ENCODE measurements around the gene SMYD3. TPM values are rescaled to one million over a fixed set of nuclear protein-coding genes. Genes with fewer than 3 reads are reported as not detected.
A peak's percentile ranks its signal among the peaks of the same experiment; 100 is the strongest.

Gene SMYD3
- total RNA-seq, 1 experiment from 2014 or later: 35.1 TPM

- CTCF ChIA-PET: interaction anchor here (0.8 to 1.3 kb wide), 2 partner anchors 1124 to 1128 kb away, joined by 4 to 5 read pairs; no protein-coding TSS in a partner anchor
- no peaks in the 10 kb centered on the region for H3K27me3 Mint-ChIP-seq (ENCODE audit: unreplicated experiment)
- H3K36me3 Mint-ChIP-seq (ENCODE audit: insufficient read depth, unreplicated experiment): no peaks in the 10 kb centered on the region
- no TSS peak for BruUV-seq (replicated peaks)
- H3K4me1 Mint-ChIP-seq (ENCODE audit: low read depth, unreplicated experiment): no peaks in the 10 kb centered on the region
- H3K4me3 Mint-ChIP-seq (ENCODE audit: low read depth, unreplicated experiment): no peak overlapping the region
- H3K27ac Mint-ChIP-seq (ENCODE audit: unreplicated experiment): no peak overlapping the region
- TF ChIP-seq CTCF (IDR thresholded peaks at IDR 0.05; ENCODE audit: unreplicated experiment): no peak
- peak; percentile 7 for DNase-seq
- H3K9me3 Mint-ChIP-seq (ENCODE audit: low read depth, unreplicated experiment): no peaks in the 10 kb centered on the region
- intact Hi-C loops (cut with micrococcal nuclease; ENCODE audit: unreplicated experiment): loop anchor here (1.0 kb wide), 1 partner anchor 268 kb away; no protein-coding TSS in a partner anchor
Observed at GRCh38 chr1:246280551-246280950, 226.5 kb downstream of the SMYD3 start.

DNA sequence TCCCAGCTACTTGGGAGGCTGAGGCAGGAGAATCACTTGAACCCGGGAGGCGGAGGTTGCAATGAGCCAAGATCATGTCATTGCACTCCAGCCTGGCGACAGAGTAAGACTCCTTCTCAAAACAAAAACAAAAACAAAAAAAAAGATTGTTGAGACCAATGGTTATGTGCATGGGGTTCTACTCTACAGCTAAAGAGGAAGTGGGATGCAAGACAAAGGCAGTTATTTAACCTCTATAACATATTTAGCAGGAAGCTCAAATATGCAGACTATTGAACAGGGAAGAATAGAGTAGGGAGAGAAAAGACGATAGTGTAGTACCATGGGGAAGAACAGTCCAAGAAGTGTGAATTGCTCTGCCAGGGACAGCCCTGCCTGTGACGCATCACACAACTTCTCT lies 227.7 kb downstream of the SMYD3 start:
- H3K27me3 Mint-ChIP-seq (ENCODE audit: unreplicated experiment): no peaks in the 10 kb centered on the region
- no peak for TF ChIP-seq CTCF (IDR thresholded peaks at IDR 0.05; ENCODE audit: unreplicated experiment)
- H3K9me3 Mint-ChIP-seq (ENCODE audit: low read depth, unreplicated experiment): no peaks in the 10 kb centered on the region
- DNase-seq: no peak
- BruUV-seq (replicated peaks): no TSS peak
- intact Hi-C loops (cut with micrococcal nuclease; ENCODE audit: unreplicated experiment): no loop called here
- no peaks in the 10 kb centered on the region for H3K4me1 Mint-ChIP-seq (ENCODE audit: low read depth, unreplicated experiment)
- H3K27ac Mint-ChIP-seq (ENCODE audit: unreplicated experiment): no peak overlapping the region
- CTCF ChIA-PET: no interaction called here
- H3K36me3 Mint-ChIP-seq (ENCODE audit: insufficient read depth, unreplicated experiment): no peaks in the 10 kb centered on the region
- H3K4me3 Mint-ChIP-seq (ENCODE audit: low read depth, unreplicated experiment): no peak overlapping the region

DNA sequence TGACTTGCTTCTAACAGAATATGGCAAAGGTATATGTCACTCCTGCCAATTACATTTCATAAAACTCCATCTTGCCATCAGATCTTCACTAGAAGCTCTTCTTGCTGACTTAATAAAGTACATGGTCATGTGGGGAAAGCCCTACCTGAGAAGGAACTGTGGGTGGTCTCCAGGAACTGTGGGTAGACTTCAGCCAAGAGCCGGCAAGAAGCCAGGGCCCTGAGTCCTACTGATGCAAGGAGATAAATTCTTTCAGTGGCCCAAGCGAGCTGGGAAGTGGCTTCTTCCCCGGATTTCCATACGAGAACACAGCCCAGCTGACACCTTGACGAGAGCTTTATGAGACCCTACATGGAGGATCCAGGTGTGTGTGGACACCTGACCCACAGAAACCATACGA lies 228.7 kb downstream of the SMYD3 start:
- Mint-ChIP-seq H3K4me1 (ENCODE audit: low read depth, unreplicated experiment) (no peaks in the 10 kb centered on the region), H3K27ac (ENCODE audit: unreplicated experiment) (no peak overlapping the region), H3K4me3 (ENCODE audit: low read depth, unreplicated experiment) (no peak overlapping the region), H3K36me3 (ENCODE audit: insufficient read depth, unreplicated experiment) (no peaks in the 10 kb centered on the region), H3K27me3 (ENCODE audit: unreplicated experiment) (no peaks in the 10 kb centered on the region), H3K9me3 (ENCODE audit: low read depth, unreplicated experiment) (no peaks in the 10 kb centered on the region)
- DNase-seq: no peak
- TF ChIP-seq CTCF (IDR thresholded peaks at IDR 0.05; ENCODE audit: unreplicated experiment): no peak
- intact Hi-C loops (cut with micrococcal nuclease; ENCODE audit: unreplicated experiment): no loop called here
- CTCF ChIA-PET: no interaction called here
- no TSS peak for BruUV-seq (replicated peaks)

DNA sequence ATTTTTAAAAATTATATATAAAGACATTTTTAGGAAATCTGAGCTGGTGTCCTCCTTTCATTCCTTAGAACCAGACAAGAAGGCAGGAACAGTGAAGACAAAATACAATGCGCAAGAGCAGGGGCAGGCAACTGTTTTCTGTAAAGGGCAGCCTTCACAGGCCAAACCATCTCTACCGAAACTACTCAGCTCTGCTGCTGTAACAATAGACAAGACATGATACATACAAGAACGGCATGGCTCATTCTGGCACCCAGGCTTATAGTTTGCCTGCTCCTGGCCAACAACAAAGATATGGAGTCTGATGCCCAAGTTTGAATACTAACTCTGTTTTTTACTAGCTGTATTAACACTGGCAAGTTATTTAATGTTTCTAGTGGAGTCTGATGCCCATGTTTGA lies 232.0 kb downstream of the SMYD3 start:
- TF ChIP-seq CTCF (IDR thresholded peaks at IDR 0.05; ENCODE audit: unreplicated experiment): no peak
- Mint-ChIP-seq H3K4me1 (ENCODE audit: low read depth, unreplicated experiment) (no peaks in the 10 kb centered on the region), H3K27me3 (ENCODE audit: unreplicated experiment) (no peaks in the 10 kb centered on the region), H3K4me3 (ENCODE audit: low read depth, unreplicated experiment) (no peak overlapping the region), H3K27ac (ENCODE audit: unreplicated experiment) (no peak overlapping the region), H3K9me3 (ENCODE audit: low read depth, unreplicated experiment) (no peaks in the 10 kb centered on the region), H3K36me3 (ENCODE audit: insufficient read depth, unreplicated experiment) (no peaks in the 10 kb centered on the region)
- no TSS peak for BruUV-seq (replicated peaks)
- no peak for DNase-seq
- intact Hi-C loops (cut with micrococcal nuclease; ENCODE audit: unreplicated experiment): no loop called here
- CTCF ChIA-PET: no interaction called here
